ENCODE results near the gene GSX2. TPM values are rescaled to one million over a fixed set of nuclear protein-coding genes. Genes with fewer than 3 reads are reported as not detected.
"Not testable (repeated sequence)": the region's sequence is repeated elsewhere in the genome, so short reads cannot be mapped to it uniquely, and the experiment has no call there.

Gene GSX2
- total and polyA plus RNA-seq, 2 of the 4 experiments (the other 2 are of a cell fraction) = not detected

- POLR2A ChIA-PET (ENCODE audit: unreplicated experiment) = no interaction called here
- H2AK5ac ChIP-seq (ENCODE audit: low read depth, low read length) = no peak overlapping the region
- WGBS, 2 experiments (ENCODE audit: extremely low coverage in 2 of 2, insufficient read length in 1 of 2) = no CpG with 5 or more reads among the region's 1 CpG
- H4K5ac ChIP-seq (ENCODE audit: low read depth, low read length) = no peak overlapping the region
- no peak overlapping the region for H3K4me2 ChIP-seq (ENCODE audit: low read depth, low read length)
- CTCF ChIA-PET = no interaction called here
- H4K8ac ChIP-seq (ENCODE audit: low read depth in 2 of 2, low read length in 2 of 2) = no peak overlapping the region
- no peak overlapping the region for H2AK9ac ChIP-seq (replicated peaks; ENCODE audit: low read depth, low read length, poor library complexity)
- no peaks in the 10 kb centered on the region for H3K79me1 ChIP-seq (ENCODE audit: low read depth in 1 of 2, low read length in 2 of 2)
- no peak overlapping the region for H3K18ac ChIP-seq (ENCODE audit: low read depth, low read length)
- no peaks in the 10 kb centered on the region for H3K36me3 ChIP-seq (ENCODE audit: control insufficient read depth, insufficient read depth, low read length)
- ATAC-seq (ENCODE audit: low read depth) (no peak), DNase-seq (no peak)
- no peak overlapping the region for H2AFZ ChIP-seq (replicated peaks; ENCODE audit: low read length, poor library complexity)
- no peak overlapping the region for H3K23ac ChIP-seq (ENCODE audit: low read depth, low read length)
- H2BK120ac ChIP-seq (ENCODE audit: low read depth, low read length) = no peak overlapping the region
- no peak overlapping the region for H2BK20ac ChIP-seq (ENCODE audit: low read depth, low read length)
- no TSS peak for BruUV-seq (replicated peaks)
- no peaks in the 10 kb centered on the region for H3K9me1 ChIP-seq (ENCODE audit: insufficient read depth, low read length)
- TF ChIP-seq MAZ (IDR thresholded peaks at IDR 0.05; ENCODE audit: borderline replicate concordance, low read depth, low read length) (no peak), SMC3 (IDR thresholded peaks at IDR 0.05; ENCODE audit: low read depth, low read length) (no peak), CEBPB (IDR thresholded peaks at IDR 0.05; ENCODE audit: low read depth, low read length) (no peak), CHD1 (IDR thresholded peaks at IDR 0.05; ENCODE audit: low read depth, low read length) (no peak), FOS (IDR thresholded peaks at IDR 0.05; ENCODE audit: low read depth, low read length) (no peak), CTCF (conservative IDR thresholded peaks at IDR 0.05; ENCODE audit: low read depth, low read length) (no peak)
- H3K14ac ChIP-seq (replicated peaks; ENCODE audit: low read depth, low read length) = no peak overlapping the region
- H3K4me3 ChIP-seq (ENCODE audit: insufficient read depth, low read depth, low read length) = no peak overlapping the region
- H3K27ac ChIP-seq (ENCODE audit: insufficient read depth, low read length) = no peak overlapping the region
- H2BK5ac ChIP-seq (ENCODE audit: low read depth, low read length, poor library complexity, severe bottlenecking) = no peak overlapping the region
- no peaks in the 10 kb centered on the region for H4K20me1 ChIP-seq (ENCODE audit: insufficient read depth, low read length)
- dilution Hi-C loops (cut with HindIII; ENCODE audit: low sequenced_read_pairs, unreplicated experiment) = no loop called here
- H2BK15ac ChIP-seq (ENCODE audit: low read depth, low read length) = no peak overlapping the region
- no peaks in the 10 kb centered on the region for H3K4me1 ChIP-seq (ENCODE audit: control insufficient read depth, insufficient read depth, low read length)
- intact Hi-C loops (cut with micrococcal nuclease) = no loop called here
- no peaks in the 10 kb centered on the region for H3K9me3 ChIP-seq (ENCODE audit: control insufficient read depth, insufficient read depth, low read length)
- no peak overlapping the region for H4K91ac ChIP-seq (ENCODE audit: insufficient read depth, low read depth, low read length)
- H3K27me3 ChIP-seq (ENCODE audit: control insufficient read depth, insufficient read depth, low read length) = no peaks in the 10 kb centered on the region
- no peak overlapping the region for H3K4ac ChIP-seq (ENCODE audit: low read depth, low read length)
- H3K9ac ChIP-seq (ENCODE audit: low read depth, low read length) = no peak overlapping the region
- H3K56ac ChIP-seq (ENCODE audit: extremely low read depth, insufficient read depth, low read length) = no peak overlapping the region
- in situ Hi-C loops (cut with MboI; ENCODE audit: low sequenced_read_pairs) = no loop called here
Measured at GRCh38 chr4:54127660-54128059, 27.7 kb downstream of the GSX2 start.

- intact Hi-C loops (cut with micrococcal nuclease); H2BK15ac ChIP-seq (ENCODE audit: low read depth, low read length); H3K4me3 ChIP-seq (ENCODE audit: insufficient read depth, low read depth, low read length); ATAC-seq (ENCODE audit: low read depth); H2BK5ac ChIP-seq (ENCODE audit: low read depth, low read length, poor library complexity, severe bottlenecking); H2AK5ac ChIP-seq (ENCODE audit: low read depth, low read length); H3K36me3 ChIP-seq (ENCODE audit: control insufficient read depth, insufficient read depth, low read length); in situ Hi-C loops (cut with MboI; ENCODE audit: low sequenced_read_pairs); H3K23ac ChIP-seq (ENCODE audit: low read depth, low read length); H3K14ac ChIP-seq (replicated peaks; ENCODE audit: low read depth, low read length); H4K5ac ChIP-seq (ENCODE audit: low read depth, low read length); dilution Hi-C loops (cut with HindIII; ENCODE audit: low sequenced_read_pairs, unreplicated experiment); H2BK120ac ChIP-seq (ENCODE audit: low read depth, low read length); H4K8ac ChIP-seq (ENCODE audit: low read depth in 2 of 2, low read length in 2 of 2); H4K20me1 ChIP-seq (ENCODE audit: insufficient read depth, low read length); H3K9me1 ChIP-seq (ENCODE audit: insufficient read depth, low read length); H3K4ac ChIP-seq (ENCODE audit: low read depth, low read length); H2AFZ ChIP-seq (replicated peaks; ENCODE audit: low read length, poor library complexity); H3K4me2 ChIP-seq (ENCODE audit: low read depth, low read length); H3K9me3 ChIP-seq (ENCODE audit: control insufficient read depth, insufficient read depth, low read length); H3K27me3 ChIP-seq (ENCODE audit: control insufficient read depth, insufficient read depth, low read length); H2BK20ac ChIP-seq (ENCODE audit: low read depth, low read length); DNase-seq; H3K27ac ChIP-seq (ENCODE audit: insufficient read depth, low read length); H4K91ac ChIP-seq (ENCODE audit: insufficient read depth, low read depth, low read length); H3K79me1 ChIP-seq (ENCODE audit: low read depth in 1 of 2, low read length in 2 of 2); CTCF ChIA-PET; H2AK9ac ChIP-seq (replicated peaks; ENCODE audit: low read depth, low read length, poor library complexity); H3K4me1 ChIP-seq (ENCODE audit: control insufficient read depth, insufficient read depth, low read length); H3K9ac ChIP-seq (ENCODE audit: low read depth, low read length); H3K56ac ChIP-seq (ENCODE audit: extremely low read depth, insufficient read depth, low read length); POLR2A ChIA-PET (ENCODE audit: unreplicated experiment); BruUV-seq (replicated peaks); H3K18ac ChIP-seq (ENCODE audit: low read depth, low read length): not testable (repeated sequence)
- no CpG with 5 or more reads among the region's 2 CpGs for WGBS, 2 experiments (ENCODE audit: extremely low coverage in 2 of 2, insufficient read length in 1 of 2)
Measured at GRCh38 chr4:54128694-54129093, 28.7 kb downstream of the GSX2 start.

All from IMR-90 (cell line).